ENCODE results near the gene AFF3.

Gene AFF3

GRCh38 chr2:100107906-100108647 lies 34.3 kb downstream of the AFF3 start:
- Histone ChIP-seq H3K27me3 (replicated peaks; ENCODE audit: insufficient read depth, low read length) (no peaks in the 10 kb centered on the region; the same call in 1 of the 2 replicates), H4K20me1 (ENCODE audit: insufficient read depth, low read length) (no peaks in the 10 kb centered on the region), H3K9me2 (replicated peaks; ENCODE audit: insufficient read depth, low read length) (no peaks in the 10 kb centered on the region), H3K4me1 (ENCODE audit: low read length) (no peaks in the 10 kb centered on the region), H3K9ac (ENCODE audit: low read length) (no peak overlapping the region), H2AFZ (ENCODE audit: low read length) (no peak overlapping the region), H3K4me3 (ENCODE audit: low read length) (no peak overlapping the region), H3K27ac (ENCODE audit: low read length) (no peak overlapping the region), H3K9me3 (replicated peaks; ENCODE audit: insufficient read depth, low read length) (no peaks in the 10 kb centered on the region), H3K36me3 (replicated peaks; ENCODE audit: insufficient read depth, low read length) (no peaks in the 10 kb centered on the region), H3F3A (ENCODE audit: insufficient read depth, low read length) (no peaks in the 10 kb centered on the region), H3K4me2 (ENCODE audit: low read depth, low read length) (no peak overlapping the region), H3K79me2 (ENCODE audit: low read length) (no peaks in the 10 kb centered on the region)
- TF ChIP-seq CTCF (IDR thresholded peaks at IDR 0.05; ENCODE audit: low read length) (no peak), EZH2phosphoT487 (IDR thresholded peaks at IDR 0.05; ENCODE audit: low read length) (no peak), EZH2 (optimal IDR thresholded peaks at IDR 0.05; ENCODE audit: low read depth, low read length) (no peak)
- DNase-seq = no peak

GRCh38 chr2:100107440-100107839 lies 35.0 kb downstream of the AFF3 start:
- Histone ChIP-seq H3K4me1 (ENCODE audit: low read length) (no peaks in the 10 kb centered on the region), H3K4me3 (ENCODE audit: low read length) (no peak overlapping the region), H3K36me3 (replicated peaks; ENCODE audit: insufficient read depth, low read length) (no peaks in the 10 kb centered on the region), H3F3A (ENCODE audit: insufficient read depth, low read length) (no peaks in the 10 kb centered on the region), H3K27ac (ENCODE audit: low read length) (no peak overlapping the region), H3K4me2 (ENCODE audit: low read depth, low read length) (no peak overlapping the region), H3K9me2 (replicated peaks; ENCODE audit: insufficient read depth, low read length) (no peaks in the 10 kb centered on the region), H3K27me3 (replicated peaks; ENCODE audit: insufficient read depth, low read length) (no peaks in the 10 kb centered on the region; the same call in 1 of the 2 replicates), H4K20me1 (ENCODE audit: insufficient read depth, low read length) (no peaks in the 10 kb centered on the region), H3K9me3 (replicated peaks; ENCODE audit: insufficient read depth, low read length) (no peaks in the 10 kb centered on the region), H3K9ac (ENCODE audit: low read length) (no peak overlapping the region), H3K79me2 (ENCODE audit: low read length) (no peaks in the 10 kb centered on the region), H2AFZ (ENCODE audit: low read length) (no peak overlapping the region)
- no peak for TF ChIP-seq CTCF (IDR thresholded peaks at IDR 0.05; ENCODE audit: low read length)
- no peak for TF ChIP-seq EZH2phosphoT487 (IDR thresholded peaks at IDR 0.05; ENCODE audit: low read length)
- no peak for TF ChIP-seq EZH2 (optimal IDR thresholded peaks at IDR 0.05; ENCODE audit: low read depth, low read length)
- DNase-seq = no peak

- H3K4me2 ChIP-seq (ENCODE audit: low read depth, low read length) = no peak overlapping the region
- no peaks in the 10 kb centered on the region for H4K20me1 ChIP-seq (ENCODE audit: insufficient read depth, low read length)
- TF ChIP-seq EZH2 (optimal IDR thresholded peaks at IDR 0.05; ENCODE audit: low read depth, low read length) (no peak), CTCF (IDR thresholded peaks at IDR 0.05; ENCODE audit: low read length) (no peak), EZH2phosphoT487 (IDR thresholded peaks at IDR 0.05; ENCODE audit: low read length) (no peak)
- H3K36me3 ChIP-seq (replicated peaks; ENCODE audit: insufficient read depth, low read length) = no peaks in the 10 kb centered on the region
- H2AFZ ChIP-seq (ENCODE audit: low read length) = no peak overlapping the region
- no peaks in the 10 kb centered on the region for H3K9me3 ChIP-seq (replicated peaks; ENCODE audit: insufficient read depth, low read length)
- no peaks in the 10 kb centered on the region; the same call in 1 of the 2 replicates for H3K27me3 ChIP-seq (replicated peaks; ENCODE audit: insufficient read depth, low read length)
- H3K9ac ChIP-seq (ENCODE audit: low read length) = no peak overlapping the region
- H3K4me1 ChIP-seq (ENCODE audit: low read length) = no peaks in the 10 kb centered on the region
- DNase-seq = no peak
- no peaks in the 10 kb centered on the region for H3F3A ChIP-seq (ENCODE audit: insufficient read depth, low read length)
- no peak overlapping the region for H3K27ac ChIP-seq (ENCODE audit: low read length)
- H3K9me2 ChIP-seq (replicated peaks; ENCODE audit: insufficient read depth, low read length) = no peaks in the 10 kb centered on the region
- H3K4me3 ChIP-seq (ENCODE audit: low read length) = no peak overlapping the region
- H3K79me2 ChIP-seq (ENCODE audit: low read length) = no peaks in the 10 kb centered on the region
Observed at GRCh38 chr2:100106460-100106859, 35.9 kb downstream of the AFF3 start.
